ACC112 (cell line): ENCODE results near the gene ABHD14A.
A peak's percentile ranks its signal among the peaks of the same experiment; 100 is the strongest.

Source experiments
- H2AFZ ChIP-seq: fragments of 200-600 bp; sonication (generic); one replicate; pipeline ENCODE4 v1.6.0; 2017; ENCODE audit warnings: antibody characterized with exemption, low read length; ENCODE audit not compliant: unreplicated experiment
- H3K27ac ChIP-seq: fragments of 200-600 bp; sonication (generic); 2 replicates; pipeline ENCODE4 v1.5.1; 2014; ENCODE audit warnings: low read depth, mild to moderate bottlenecking, antibody characterized with exemption, low read length, moderate library complexity
- H3K27me3 ChIP-seq: fragments of 200-600 bp; sonication (generic); 2 replicates; pipeline ENCODE4 v1.6.1; 2014; ENCODE audit warnings: mild to moderate bottlenecking, antibody characterized with exemption, low read length, moderate library complexity, mixed read lengths; ENCODE audit not compliant: insufficient read depth
- H3K36me3 ChIP-seq: fragments of 200-600 bp; sonication (generic); 2 replicates; pipeline ENCODE4 v1.6.1; 2016; ENCODE audit warnings: mild to moderate bottlenecking, antibody characterized with exemption, low read length, moderate library complexity, mixed read lengths; ENCODE audit not compliant: insufficient read depth
- H3K4me1 ChIP-seq: fragments of 200-600 bp; sonication (generic); one replicate; pipeline ENCODE4 v1.6.1; 2016; ENCODE audit warnings: low read length, mixed read lengths; ENCODE audit not compliant: insufficient read depth, unreplicated experiment, control insufficient read depth
- H3K4me3 ChIP-seq: fragments of 200-600 bp; sonication (generic); 2 replicates; pipeline ENCODE4 v1.5.1; 2014; ENCODE audit warnings: mild to moderate bottlenecking, low read depth, low read length
- H3K79me2 ChIP-seq: fragments of 200-600 bp; sonication (generic); one replicate; pipeline ENCODE4 v1.6.0; 2016; ENCODE audit warnings: low read length; ENCODE audit not compliant: control insufficient read depth, unreplicated experiment, insufficient read depth

The ABHD14A gene

GRCh38 chr3:51934139-51934850 is 40.6 kb upstream of the ABHD14A start:
- peaks cover 3% of the 10 kb centered on the region; the same call in 1 of the 2 replicates for H3K36me3 ChIP-seq
- no peak overlapping the region for H3K4me3 ChIP-seq
- no peak overlapping the region for H3K27ac ChIP-seq
- no peak overlapping the region for H2AFZ ChIP-seq
- no peaks in the 10 kb centered on the region for H3K27me3 ChIP-seq
- H3K79me2 ChIP-seq, result peaks cover 4% of the 10 kb centered on the region
- no peaks in the 10 kb centered on the region for H3K4me1 ChIP-seq

GRCh38 chr3:51934991-51935885 is 39.6 kb upstream of the ABHD14A start:
- no peak overlapping the region for H2AFZ ChIP-seq
- no peaks in the 10 kb centered on the region for H3K4me1 ChIP-seq
- H3K27ac ChIP-seq, result no peak overlapping the region
- no peaks in the 10 kb centered on the region for H3K27me3 ChIP-seq
- H3K36me3 ChIP-seq, result peaks cover 3% of the 10 kb centered on the region; the same call in 1 of the 2 replicates
- peaks cover 6% of the 10 kb centered on the region for H3K79me2 ChIP-seq
- no peak overlapping the region for H3K4me3 ChIP-seq

GRCh38 chr3:51935886-51936755 is 38.7 kb upstream of the ABHD14A start:
- no peaks in the 10 kb centered on the region for H3K27me3 ChIP-seq
- H2AFZ ChIP-seq, result no peak overlapping the region
- H3K79me2 ChIP-seq, result peaks cover 15% of the 10 kb centered on the region
- H3K36me3 ChIP-seq, result peaks cover 3% of the 10 kb centered on the region; the same call in 1 of the 2 replicates
- no peaks in the 10 kb centered on the region for H3K4me1 ChIP-seq
- no peak overlapping the region for H3K27ac ChIP-seq
- no peak overlapping the region for H3K4me3 ChIP-seq

GRCh38 chr3:51937014-51937413 is 37.9 kb upstream of the ABHD14A start:
- Histone ChIP-seq H3K27ac (no peak overlapping the region), H3K4me3 (no peak overlapping the region), H2AFZ (no peak overlapping the region), H3K79me2 (peaks cover 19% of the 10 kb centered on the region), H3K27me3 (no peaks in the 10 kb centered on the region), H3K36me3 (peaks cover 3% of the 10 kb centered on the region; the same call in 1 of the 2 replicates), H3K4me1 (no peaks in the 10 kb centered on the region)

- no peak overlapping the region for H2AFZ ChIP-seq
- H3K4me1 ChIP-seq, result peaks cover 5% of the 10 kb centered on the region
- no peak overlapping the region for H3K4me3 ChIP-seq
- H3K27me3 ChIP-seq, result no peaks in the 10 kb centered on the region
- H3K36me3 ChIP-seq, result peaks cover 3% of the 10 kb centered on the region; the same call in 1 of the 2 replicates
- H3K27ac ChIP-seq, result no peak overlapping the region
- H3K79me2 ChIP-seq, result peaks cover 19% of the 10 kb centered on the region
These were observed 37.0 kb upstream of the ABHD14A start for GRCh38 chr3:51937611-51938450.

- Histone ChIP-seq H3K4me1 (peaks cover 12% of the 10 kb centered on the region), H3K36me3 (peaks cover 3% of the 10 kb centered on the region; the same call in 1 of the 2 replicates), H3K27ac (no peak overlapping the region), H3K27me3 (no peaks in the 10 kb centered on the region), H2AFZ (no peak overlapping the region), H3K4me3 (no peak overlapping the region), H3K79me2 (peaks cover 19% of the 10 kb centered on the region)
These were observed 36.0 kb upstream of the ABHD14A start for GRCh38 chr3:51938780-51939425.

GRCh38 chr3:51940648-51941462 is 34.0 kb upstream of the ABHD14A start:
- H3K27ac ChIP-seq, result no peak overlapping the region
- H3K4me3 ChIP-seq, result peak overlapping the region; percentile 81
- H3K4me1 ChIP-seq, result peaks cover 12% of the 10 kb centered on the region
- peak overlapping the region; percentile 9 for H2AFZ ChIP-seq
- no peaks in the 10 kb centered on the region for H3K27me3 ChIP-seq
- H3K36me3 ChIP-seq, result peaks cover 3% of the 10 kb centered on the region; the same call in 1 of the 2 replicates
- peaks cover 19% of the 10 kb centered on the region for H3K79me2 ChIP-seq

- Histone ChIP-seq H2AFZ (peak overlapping the region; percentile 24), H3K27me3 (no peaks in the 10 kb centered on the region), H3K27ac (no peak overlapping the region), H3K4me1 (peaks cover 12% of the 10 kb centered on the region), H3K79me2 (peaks cover 19% of the 10 kb centered on the region), H3K36me3 (peaks cover 3% of the 10 kb centered on the region; the same call in 1 of the 2 replicates), H3K4me3 (peak overlapping the region; percentile 81)
These were observed 33.4 kb upstream of the ABHD14A start for GRCh38 chr3:51941463-51941797.
